K562 (cell line): ENCODE results near the gene ODAD3. TPM values are rescaled to one million over a fixed set of nuclear protein-coding genes. Genes with fewer than 3 reads are reported as not detected.

Experiments
- BCL6 ChIP-seq: fragments of 250-450 bp; sonication (Bioruptor Pico); IDR thresholded peaks from 2 replicates; pipeline ENCODE4 v1.4.0; 2020
- BCOR ChIP-seq: fragments of 450-650 bp; IDR thresholded peaks from 2 replicates; pipeline ENCODE4 v1.6.1; 2016
- BRF2 ChIP-seq: IDR thresholded peaks from 3 replicates; pipeline ENCODE4 v1.6.1; 2011; ENCODE audit warnings: borderline replicate concordance, mild to moderate bottlenecking; ENCODE audit not compliant: insufficient read length, insufficient read depth
- CTBP1 ChIP-seq: fragments of 450-650 bp; IDR thresholded peaks from 2 replicates; pipeline ENCODE4 v1.6.1; 2016; ENCODE audit warnings: borderline replicate concordance
- ELF4 ChIP-seq: fragments of 450-650 bp; formaldehyde crosslinking; IDR thresholded peaks from 2 replicates; pipeline ENCODE4 v1.4.0; 2022; ENCODE audit warnings: missing genetic modification characterization
- HDAC2 ChIP-seq: fragments of 450-650 bp; IDR thresholded peaks from 2 replicates; pipeline ENCODE4 v1.6.1; 2016; ENCODE audit warnings: mild to moderate bottlenecking
- KDM1A ChIP-seq, 2 experiments: fragments of 450-650 bp; IDR thresholded peaks; 2 replicates each; pipeline ENCODE4 v1.6.1; 2016; ENCODE audit warnings: mild to moderate bottlenecking in 2 of 2
- MEIS2 ChIP-seq: fragments of 450-650 bp; IDR thresholded peaks from 2 replicates; pipeline ENCODE4 v1.6.1; 2014; ENCODE audit warnings: mild to moderate bottlenecking; ENCODE audit not compliant: partially characterized antibody
- PKNOX1 ChIP-seq: fragments of 450-650 bp; IDR thresholded peaks from 2 replicates; pipeline ENCODE4 v1.6.1; 2016
- RAD21 ChIP-seq, 2 experiments: fragments of 250-450 bp in 1 of 2; fragments of 450-650 bp in 1 of 2; sonication (Bioruptor Pico) in 1 of 2; formaldehyde crosslinking in 1 of 2; IDR thresholded peaks in 1 of 2; conservative IDR thresholded peaks in 1 of 2; 2 replicates each; pipeline versions ENCODE4 v1.4.0 to v1.8.0; 2020 to 2022; ENCODE audit warnings: mild to moderate bottlenecking in 2 of 2, moderate library complexity in 1 of 2
- RB1 ChIP-seq: fragments of 450-650 bp; IDR thresholded peaks from 2 replicates; pipeline ENCODE4 v1.6.1; 2017; ENCODE audit warnings: low read depth, mild to moderate bottlenecking
- RBM25 ChIP-seq: fragments of 200-400 bp; formaldehyde crosslinking; IDR thresholded peaks from 2 replicates; pipeline ENCODE4 v1.6.1; 2018; ENCODE audit warnings: low read length, low read depth, moderate library complexity; ENCODE audit not compliant: severe bottlenecking
- SMARCA5 ChIP-seq: fragments of 450-650 bp; IDR thresholded peaks from 2 replicates; pipeline ENCODE4 v1.6.1; 2016
- TEAD4 ChIP-seq, 2 experiments: sonication (generic) in 1 of 2; formaldehyde crosslinking in 1 of 2; IDR thresholded peaks; 2 replicates each; pipeline versions ENCODE4 v1.6.1 to v1.8.0; 2012 to 2022; ENCODE audit warnings: borderline replicate concordance in 1 of 2, inconsistent platforms in 1 of 2, low read length in 1 of 2, mild to moderate bottlenecking in 1 of 2, missing genetic modification reagents in 1 of 2
- UBTF ChIP-seq, 2 experiments: IDR thresholded peaks; 2 replicates each; pipeline ENCODE4 v1.6.1; 2012; ENCODE audit warnings: improper control_type of control experiment in 2 of 2, low read depth in 2 of 2, low read length in 2 of 2, borderline replicate concordance in 1 of 2
- USF1 ChIP-seq: sonication (generic); formaldehyde crosslinking; IDR thresholded peaks from 2 replicates; pipeline ENCODE4 v1.9.0; 2022; ENCODE audit warnings: mild to moderate bottlenecking, missing genetic modification reagents
- ZNF121 ChIP-seq: sonication (generic); formaldehyde crosslinking; conservative IDR thresholded peaks from 2 replicates; pipeline ENCODE4 v1.8.0; 2022; ENCODE audit warnings: missing genetic modification reagents
- ZNF280A ChIP-seq: fragments of 450-650 bp; IDR thresholded peaks from 2 replicates; pipeline ENCODE4 v1.6.1; 2018; ENCODE audit warnings: mild to moderate bottlenecking, low read depth; ENCODE audit not compliant: partially characterized antibody
- ZNF445 ChIP-seq: fragments of 250-450 bp; sonication (Bioruptor Pico); IDR thresholded peaks from 2 replicates; pipeline ENCODE4 v1.4.0; 2020; ENCODE audit warnings: low read depth, mild to moderate bottlenecking, moderate library complexity
- polyA plus RNA-seq, 8 experiments: library from polyadenylated mRNA; depleted of rRNA in 4 of 8; stranded (reverse) in 5 of 8; unstranded in 3 of 8; fragments of >200 nt; fragmentation: Nextera tagmentation in 2 of 8; fragmentation: Illumina TruSeq in 1 of 8; extraction: Ambion mirVana in 2 of 8; extraction: Trizol in 1 of 8; gene quantifications; 2 replicates each; pipeline versions ENCODE4 v1.2.1 to v1.2.3, GENCODE V29; 2011 to 2014; ENCODE audit warnings: inconsistent platforms in 1 of 8, missing spikeins in 1 of 8
- total RNA-seq, 7 experiments: library from RNA; depleted of rRNA in 6 of 7; stranded (reverse); fragments of >200 nt in 6 of 7; fragmentation: Illumina TruSeq in 2 of 7; extraction: Trizol in 2 of 7; gene quantifications; 2 replicates each; pipeline versions ENCODE4 v1.2.1 to v1.2.3, GENCODE V29; 2011 to 2021; ENCODE audit warnings: low replicate concordance in 1 of 7

ODAD3 gene
- total and polyA plus RNA-seq, 9 of the 15 experiments (the other 6 are each of a cell fraction or from before 2014, with no cell fraction given) = 0.07 to 0.72 (median 0.14) TPM; not detected in 2

GRCh38 chr19:11458236-11458900 is 23.4 kb upstream of the ODAD3 start (continued):
- TF ChIP-seq ZNF280A (no peak), USF1 (CRISPR knock-in tag) (0 out of 2 replicates have a peak, but pooled peaks have one; percentile 43), ZNF121 (CRISPR knock-in tag) (0 out of 2 replicates have a peak, but pooled peaks have one; percentile 3), ELF4 (CRISPR knock-in tag) (no peak), RBM25 (peak; percentile 64), BCOR (peak; percentile 88), CTBP1 (0 out of 2 replicates have a peak, but pooled peaks have one; percentile 18), PKNOX1 (peak; percentile 52), ZNF445 (CRISPR knock-in tag) (no peak), BCL6 (CRISPR knock-in tag) (no peak), BRF2 (no peak), RB1 (no peak), HDAC2 (peak; percentile 52; the same call in 1 of the 2 replicates), KDM1A (IDR thresholded peaks at IDR 0.05) (peak; percentile 68 to 78), MEIS2 (peak; percentile 34), TEAD4 (IDR thresholded peaks at IDR 0.05; ENCODE audit: low read length) (no peak), TEAD4 (CRISPR knock-in tag; IDR thresholded peaks at IDR 0.05; ENCODE audit: borderline replicate concordance) (no peak), RAD21 (CRISPR knock-in tag; conservative IDR thresholded peaks at IDR 0.05 in 1 of 2, IDR thresholded peaks at IDR 0.05 in 1 of 2) (no peak), SMARCA5 (0 out of 2 replicates have a peak, but pooled peaks have one; percentile 54), UBTF (IDR thresholded peaks at IDR 0.05; ENCODE audit: borderline replicate concordance in 1 of 2, low read depth in 2 of 2, low read length in 2 of 2) (no peak)
- TF ChIP-seq, all 486 proteins: peak for 11
